K562 (cell line): ENCODE results near the gene ARHGAP22. TPM values are rescaled to one million over a fixed set of nuclear protein-coding genes. Genes with fewer than 3 reads are reported as not detected.

Experiments
- ATAC-seq: fragments of 200-7000 bp; cut with Tn5 transposase; 3 replicates; pipeline ENCODE4 v1.9.1; 2020; ENCODE audit warnings: moderate library complexity
- BruUV-seq: library from RNA; stranded (reverse); fragments of 400-500 nt; replicated peaks from 2 replicates; lab custom pipeline; 2021; lab: Mats Ljungman, UMichigan
- CTCF ChIA-PET: fragments of 300-600 bp; formaldehyde crosslinking; extraction: SDS; loops from one replicate; lab custom pipeline; 2021; ENCODE audit warnings: low intra/inter-chr PET ratio; lab: Yijun Ruan, JAX
- POLR2A ChIA-PET: fragments of 300-600, 350-650 bp; sonication (Branson Sonifier 250); formaldehyde crosslinking; extraction: SDS; loops from one replicate; lab custom pipeline; 2021; ENCODE audit warnings: antibody characterized with exemption, inconsistent platforms; lab: Yijun Ruan, JAX
- DNase-seq, 4 experiments: peaks; one replicate each; pipeline versions ENCODE4 v3.0.0 to v3.0.0-alpha.2; 2011 to 2018; ENCODE audit warnings: low spot score in 3 of 4, mixed read lengths in 3 of 4; ENCODE audit errors: extremely low read depth in 1 of 4
- FAIRE-seq: peaks from 2 replicates; lab custom pipeline; 2011; peaks lifted over from hg19 to GRCh38; lab: Jason Lieb, UNC
- H2AFZ ChIP-seq: 2 replicates; pipeline ENCODE4 v1.6.0; 2011; ENCODE audit warnings: low read depth, low read length, control low read depth, inconsistent platforms
- H3K27ac ChIP-seq: fragments of 200-600 bp; 3 replicates; pipeline ENCODE4 v1.8.0; 2011; ENCODE audit warnings: low read depth, mild to moderate bottlenecking, control low read depth, inconsistent platforms, low read length, moderate library complexity, mixed read lengths; ENCODE audit errors: extremely low read depth
- H3K27me3 ChIP-seq, 2 experiments: fragments of 300-600 bp in 1 of 2; 2 replicates in 1 of 2; 3 replicates in 1 of 2; pipeline versions ENCODE4 v1.6.0 to v1.8.0; 2011; ENCODE audit warnings: inconsistent platforms in 2 of 2, low read length in 2 of 2, mild to moderate bottlenecking in 1 of 2, mixed read lengths in 1 of 2, moderate library complexity in 1 of 2; ENCODE audit not compliant: control insufficient read depth in 2 of 2, insufficient read depth in 2 of 2
- H3K36me3 ChIP-seq: fragments of 300-600 bp; 3 replicates; pipeline ENCODE4 v1.8.0; 2011; ENCODE audit warnings: mild to moderate bottlenecking, low read length, inconsistent platforms; ENCODE audit not compliant: control insufficient read depth, insufficient read depth
- H3K4me1 ChIP-seq, 2 experiments: fragments of 200-600 bp in 1 of 2; replicated peaks in 1 of 2; 2 replicates in 1 of 2; 3 replicates in 1 of 2; pipeline versions ENCODE4 v1.5.1 to v1.8.0; 2011; ENCODE audit warnings: inconsistent platforms in 2 of 2, low read length in 2 of 2, mild to moderate bottlenecking in 1 of 2, mixed read lengths in 1 of 2, moderate library complexity in 1 of 2; ENCODE audit not compliant: control insufficient read depth in 2 of 2, insufficient read depth in 2 of 2
- H3K4me2 ChIP-seq: 2 replicates; pipeline ENCODE4 v1.6.1; 2011; ENCODE audit warnings: low read length, control low read depth, inconsistent platforms, mixed read lengths; ENCODE audit not compliant: insufficient read depth
- H3K4me3 ChIP-seq: fragments of 200-600 bp; sonication (generic), shearing (Covaris generic); 2 replicates; pipeline ENCODE4 v1.5.1; 2016; ENCODE audit warnings: control low read depth, inconsistent platforms
- H3K79me2 ChIP-seq: fragments of 200-600 bp; 3 replicates; pipeline ENCODE4 v1.8.0; 2011; ENCODE audit warnings: low read length, inconsistent platforms; ENCODE audit not compliant: control insufficient read depth, insufficient read depth
- H3K9ac ChIP-seq, 2 experiments: 2 replicates each; pipeline versions ENCODE4 v1.6.0 to v1.6.1; 2011; ENCODE audit warnings: low read depth in 2 of 2, low read length in 2 of 2, control low read depth in 1 of 2, inconsistent platforms in 1 of 2, mild to moderate bottlenecking in 1 of 2, mixed read lengths in 1 of 2; ENCODE audit not compliant: insufficient read depth in 1 of 2
- H3K9me1 ChIP-seq: one replicate; pipeline ENCODE4 v1.6.0; 2011; ENCODE audit warnings: inconsistent platforms, mild to moderate bottlenecking, low read length, moderate library complexity; ENCODE audit not compliant: control insufficient read depth, insufficient read depth
- H3K9me3 ChIP-seq: replicated peaks from 2 replicates; pipeline ENCODE4 v1.5.1; 2011; ENCODE audit warnings: low read depth, low read length, inconsistent platforms; ENCODE audit not compliant: control insufficient read depth, insufficient read depth
- H4K20me1 ChIP-seq: replicated peaks from 2 replicates; pipeline ENCODE4 v1.6.1; 2011; ENCODE audit warnings: low read length, inconsistent platforms, mixed read lengths; ENCODE audit not compliant: control insufficient read depth, insufficient read depth
- ATF6 ChIP-seq: sonication (generic); formaldehyde crosslinking; IDR thresholded peaks from 2 replicates; pipeline ENCODE4 v1.4.0; 2020; ENCODE audit warnings: mild to moderate bottlenecking, missing genetic modification reagents
- ELF2 ChIP-seq: fragments of 250-450 bp; sonication (Bioruptor Pico); IDR thresholded peaks from 2 replicates; pipeline ENCODE4 v1.5.0; 2021; ENCODE audit warnings: mild to moderate bottlenecking
- MCM7 ChIP-seq, 2 experiments: fragments of 450-650 bp; IDR thresholded peaks; 2 replicates each; pipeline ENCODE4 v1.6.1; 2016 to 2018
- NFE2 ChIP-seq: IDR thresholded peaks from 2 replicates; pipeline ENCODE4 v1.6.1; 2014; ENCODE audit warnings: antibody characterized with exemption, low read depth
- RNF2 ChIP-seq: sonication (generic); IDR thresholded peaks from 2 replicates; pipeline ENCODE4 v1.6.1; 2016
- SRSF9 ChIP-seq: fragments of 200-400 bp; formaldehyde crosslinking; IDR thresholded peaks from 2 replicates; pipeline ENCODE4 v1.6.1; 2017; ENCODE audit warnings: low read depth, low read length, borderline replicate concordance
- ZBTB34 ChIP-seq: fragments of 250-450 bp; sonication (Bioruptor Pico); IDR thresholded peaks from 2 replicates; pipeline ENCODE4 v1.8.0; 2021; ENCODE audit warnings: mild to moderate bottlenecking, moderate library complexity
- ZNF280B ChIP-seq: fragments of 250-450 bp; sonication (Bioruptor Pico); IDR thresholded peaks from 2 replicates; pipeline ENCODE4 v1.5.1; 2021; ENCODE audit warnings: mild to moderate bottlenecking
- ZNF717 ChIP-seq: fragments of 250-450 bp; sonication (Bioruptor Pico); IDR thresholded peaks from 2 replicates; pipeline ENCODE4 v1.5.0; 2021
- WGBS: fragments of 100-300 bp; shearing (Covaris generic); methylation state at CpG from one replicate; pipeline ENCODE4 v1.1.6; 2016; ENCODE audit warnings: low coverage, mixed read lengths; ENCODE audit not compliant: insufficient coverage; ENCODE audit errors: missing lambda C conversion rate; 5-methylcytosine and 5-hydroxymethylcytosine counted together
- in situ Hi-C: fragments of 300-500 bp; cut with MboI; formaldehyde crosslinking; loops from 4 replicates; pipeline ENCODE4 v1.15.0; 2018; ENCODE audit warnings: inconsistent platforms, mixed read lengths
- intact Hi-C: fragments of 100-400 bp; cut with micrococcal nuclease; formaldehyde crosslinking; loops from 2 replicates; pipeline ENCODE4 v1.14.2; 2022
- polyA plus RNA-seq, 8 experiments: library from polyadenylated mRNA; depleted of rRNA in 4 of 8; stranded (reverse) in 5 of 8; unstranded in 3 of 8; fragments of >200 nt; fragmentation: Nextera tagmentation in 2 of 8; fragmentation: Illumina TruSeq in 1 of 8; extraction: Ambion mirVana in 2 of 8; extraction: Trizol in 1 of 8; gene quantifications; 2 replicates each; pipeline versions ENCODE4 v1.2.1 to v1.2.3, GENCODE V29; 2011 to 2014; ENCODE audit warnings: inconsistent platforms in 1 of 8, missing spikeins in 1 of 8
- total RNA-seq, 7 experiments: library from RNA; depleted of rRNA in 6 of 7; stranded (reverse); fragments of >200 nt in 6 of 7; fragmentation: Illumina TruSeq in 2 of 7; extraction: Trizol in 2 of 7; gene quantifications; 2 replicates each; pipeline versions ENCODE4 v1.2.1 to v1.2.3, GENCODE V29; 2011 to 2021; ENCODE audit warnings: low replicate concordance in 1 of 7

Gene ARHGAP22
- total and polyA plus RNA-seq, 9 of the 15 experiments (the other 6 are each of a cell fraction or from before 2014, with no cell fraction given), result 1.3 to 28.1 (median 12.7) TPM

GRCh38 chr10:48623009-48623408, 18.1 kb upstream of the ARHGAP22 start:
- DNase-seq (no peak), FAIRE-seq (no peak), ATAC-seq (no peak)
- H3K9ac ChIP-seq, result no peak overlapping the region
- peaks cover 0 to 13% of the 10 kb centered on the region in 2 experiments; a peak in 2 of 5 replicates for H3K27me3 ChIP-seq
- no peaks in the 10 kb centered on the region for H3K79me2 ChIP-seq
- H3K4me1 ChIP-seq, result no peaks in the 10 kb centered on the region
- no peak overlapping the region for H3K27ac ChIP-seq
- H4K20me1 ChIP-seq, result no peaks in the 10 kb centered on the region
- H3K4me2 ChIP-seq, result no peak overlapping the region
- H3K9me1 ChIP-seq, result no peaks in the 10 kb centered on the region
- H3K36me3 ChIP-seq, result no peaks in the 10 kb centered on the region
- POLR2A ChIA-PET, result interaction anchor here (0.6 kb wide), 1 partner anchor 1552 kb away, joined by 3 read pairs; no protein-coding TSS in a partner anchor
- BruUV-seq, result no TSS peak
- TF ChIP-seq SRSF9, result no peak
- no peak for TF ChIP-seq ZBTB34 (CRISPR knock-in tag)
- no peak for TF ChIP-seq RNF2
- TF ChIP-seq ELF2 (CRISPR knock-in tag), result no peak
- no peak for TF ChIP-seq ATF6 (CRISPR knock-in tag)
- no peak for TF ChIP-seq NFE2
- TF ChIP-seq ZNF280B (CRISPR knock-in tag), result no peak
- TF ChIP-seq ZNF717 (CRISPR knock-in tag), result no peak
- no peak for TF ChIP-seq MCM7 (IDR thresholded peaks at IDR 0.05)
- intact Hi-C loops, result no loop called here
- H2AFZ ChIP-seq, result no peak overlapping the region
- WGBS, result 3% methylated on average over 3 of the region's 3 CpGs
- in situ Hi-C loops, result no loop called here
- no peak overlapping the region for H3K4me3 ChIP-seq
- H3K9me3 ChIP-seq, result no peaks in the 10 kb centered on the region
- CTCF ChIA-PET, result no interaction called here
